ENCODE data around the gene MIOX. TPM values are rescaled to one million over a fixed set of nuclear protein-coding genes. Genes with fewer than 3 reads are reported as not detected.

MIOX gene
- total RNA-seq, 4 donors from 2014 or later: not detected

- no peak overlapping the region for H3K27ac ChIP-seq
- peaks cover 0 to 81% of the 10 kb centered on the region in 2 donors for H3K36me3 ChIP-seq
- peaks cover 0 to 22% (median 9%) of the 10 kb centered on the region in 3 donors for H3K4me1 ChIP-seq
- TF ChIP-seq POLR2A (IDR thresholded peaks at IDR 0.05) (no peak), CTCF (IDR thresholded peaks at IDR 0.05) (no peak), POLR2AphosphoS5 (IDR thresholded peaks at IDR 0.05) (no peak), EP300 (IDR thresholded peaks at IDR 0.05) (no peak)
- 80 to 92% methylated on average over 4 to 8 of the region's 30 CpGs for WGBS, 2 donors (ENCODE audit: low coverage in 1 of 2)
- no peaks in the 10 kb centered on the region for H3K27me3 ChIP-seq
- ATAC-seq: no peak
- H3K9me3 ChIP-seq: no peaks in the 10 kb centered on the region
- no peak overlapping the region for H3K4me3 ChIP-seq
Observed at GRCh38 chr22:50465066-50465930, 21.4 kb upstream of the MIOX start.

- ATAC-seq: no peak
- peaks cover 0 to 69% of the 10 kb centered on the region in 2 donors for H3K36me3 ChIP-seq
- TF ChIP-seq CTCF (IDR thresholded peaks at IDR 0.05) (no peak), POLR2AphosphoS5 (IDR thresholded peaks at IDR 0.05) (no peak), POLR2A (IDR thresholded peaks at IDR 0.05) (no peak), EP300 (IDR thresholded peaks at IDR 0.05) (no peak)
- no peaks in the 10 kb centered on the region for H3K9me3 ChIP-seq
- H3K27me3 ChIP-seq: no peaks in the 10 kb centered on the region
- WGBS, 2 donors (ENCODE audit: low coverage in 1 of 2): no CpG with 5 or more reads among the region's 24 CpGs
- H3K4me1 ChIP-seq: peaks cover 0 to 42% (median 27%) of the 10 kb centered on the region in 3 donors
- no peak overlapping the region for H3K4me3 ChIP-seq
- H3K27ac ChIP-seq: no peak overlapping the region
Observed at GRCh38 chr22:50467341-50467740, 19.3 kb upstream of the MIOX start.

DNA sequence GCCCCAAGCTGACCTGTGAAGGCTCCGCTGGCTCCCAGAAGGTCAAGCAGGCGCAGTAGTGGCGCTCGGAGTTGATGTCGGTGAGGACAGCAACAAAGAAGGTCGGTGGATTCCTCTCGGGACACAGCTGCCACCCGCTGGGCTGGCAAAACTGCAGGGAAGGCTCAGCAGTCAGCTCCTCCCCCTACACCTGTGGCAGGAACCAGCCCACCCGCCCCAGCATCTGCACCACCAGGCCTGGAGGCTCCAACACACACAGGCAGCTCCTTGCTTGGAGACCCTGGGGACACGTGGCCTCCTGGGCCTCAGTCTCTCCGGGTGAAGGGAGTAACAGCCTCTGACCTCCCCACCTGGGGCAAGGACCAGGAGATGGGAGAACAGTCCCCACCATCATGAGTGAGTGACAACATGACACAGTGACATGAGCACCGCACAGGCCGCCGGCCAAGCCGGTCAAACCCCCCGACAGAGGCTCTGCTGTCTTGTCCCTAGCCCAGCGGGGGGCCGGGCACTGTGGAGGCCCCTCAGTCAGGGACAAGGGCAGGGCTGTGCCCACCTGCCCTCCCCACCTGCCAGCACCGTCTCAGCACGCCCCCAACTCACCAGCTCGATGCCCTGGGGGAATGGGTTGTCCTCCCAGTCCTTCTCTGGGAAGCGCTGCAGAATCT is 18.8 kb upstream of the MIOX start:
- no peaks in the 10 kb centered on the region for H3K27me3 ChIP-seq
- peaks cover 0 to 63% of the 10 kb centered on the region in 2 donors for H3K36me3 ChIP-seq
- peaks cover 0 to 48% (median 33%) of the 10 kb centered on the region in 3 donors for H3K4me1 ChIP-seq
- no peak overlapping the region for H3K4me3 ChIP-seq
- TF ChIP-seq POLR2AphosphoS5 (IDR thresholded peaks at IDR 0.05): no peak
- TF ChIP-seq CTCF (IDR thresholded peaks at IDR 0.05): no peak
- no peak for TF ChIP-seq POLR2A (IDR thresholded peaks at IDR 0.05)
- TF ChIP-seq EP300 (IDR thresholded peaks at IDR 0.05): no peak
- 88% methylated on average over 5 of the region's 22 CpGs; no CpG with 5 or more reads in 1 of the 2 donors for WGBS, 2 donors (ENCODE audit: low coverage in 1 of 2)
- no peaks in the 10 kb centered on the region for H3K9me3 ChIP-seq
- no peak overlapping the region for H3K27ac ChIP-seq
- ATAC-seq: no peak

GRCh38 chr22:50468626-50469025 is 18.0 kb upstream of the MIOX start:
- H3K9me3 ChIP-seq: no peaks in the 10 kb centered on the region
- H3K36me3 ChIP-seq: peaks cover 0 to 56% of the 10 kb centered on the region in 2 donors
- WGBS, 2 donors (ENCODE audit: low coverage in 1 of 2): 50% methylated on average over 2 of the region's 8 CpGs; no CpG with 5 or more reads in 1 of the 2 donors
- no peaks in the 10 kb centered on the region for H3K27me3 ChIP-seq
- peaks cover 0 to 55% (median 40%) of the 10 kb centered on the region in 3 donors for H3K4me1 ChIP-seq
- no peak overlapping the region for H3K27ac ChIP-seq
- TF ChIP-seq CTCF (IDR thresholded peaks at IDR 0.05) (no peak), POLR2AphosphoS5 (IDR thresholded peaks at IDR 0.05) (no peak), POLR2A (IDR thresholded peaks at IDR 0.05) (no peak), EP300 (IDR thresholded peaks at IDR 0.05) (no peak)
- ATAC-seq: no peak
- H3K4me3 ChIP-seq: no peak overlapping the region
